22Rv1 (cell line): ENCODE measurements around the gene C16orf96.

Source experiments
- CTCF ChIP-seq: fragments of 450-650 bp; IDR thresholded peaks from 2 replicates; pipeline ENCODE4 v1.5.1; 2017; ENCODE audit warnings: mild to moderate bottlenecking
- ZFX ChIP-seq: fragments of 450-650 bp; IDR thresholded peaks from 2 replicates; pipeline ENCODE4 v1.6.1; 2017; ENCODE audit warnings: antibody characterized with exemption, borderline replicate concordance

- no peak for TF ChIP-seq CTCF
- no peak for TF ChIP-seq ZFX
These were observed 57.0 kb downstream of the C16orf96 start for GRCh38 chr16:4612977-4613635.
